ENCODE data around the gene ODC1.

DNA sequence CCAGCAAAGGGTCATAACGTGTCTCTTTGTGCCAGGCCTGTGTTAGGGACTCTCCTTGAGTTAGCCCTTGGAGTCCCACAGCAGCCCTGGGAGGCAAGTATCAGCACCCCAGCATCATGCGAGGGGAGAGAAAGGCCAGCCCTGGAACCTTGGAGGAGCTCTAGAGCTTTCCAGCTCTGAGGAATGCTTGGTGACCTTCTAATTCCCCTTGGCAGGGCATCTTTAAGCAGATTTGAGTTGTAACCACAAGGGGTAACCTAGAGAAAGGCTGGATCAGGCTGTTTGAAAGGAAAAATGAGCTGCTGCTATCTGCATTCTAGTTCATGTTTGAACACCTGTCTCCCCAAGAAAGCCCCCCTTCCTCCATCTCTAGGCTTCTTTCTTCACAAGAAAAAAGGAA is 23.8 kb upstream of the ODC1 start:
- TF ChIP-seq, protein P1, sequence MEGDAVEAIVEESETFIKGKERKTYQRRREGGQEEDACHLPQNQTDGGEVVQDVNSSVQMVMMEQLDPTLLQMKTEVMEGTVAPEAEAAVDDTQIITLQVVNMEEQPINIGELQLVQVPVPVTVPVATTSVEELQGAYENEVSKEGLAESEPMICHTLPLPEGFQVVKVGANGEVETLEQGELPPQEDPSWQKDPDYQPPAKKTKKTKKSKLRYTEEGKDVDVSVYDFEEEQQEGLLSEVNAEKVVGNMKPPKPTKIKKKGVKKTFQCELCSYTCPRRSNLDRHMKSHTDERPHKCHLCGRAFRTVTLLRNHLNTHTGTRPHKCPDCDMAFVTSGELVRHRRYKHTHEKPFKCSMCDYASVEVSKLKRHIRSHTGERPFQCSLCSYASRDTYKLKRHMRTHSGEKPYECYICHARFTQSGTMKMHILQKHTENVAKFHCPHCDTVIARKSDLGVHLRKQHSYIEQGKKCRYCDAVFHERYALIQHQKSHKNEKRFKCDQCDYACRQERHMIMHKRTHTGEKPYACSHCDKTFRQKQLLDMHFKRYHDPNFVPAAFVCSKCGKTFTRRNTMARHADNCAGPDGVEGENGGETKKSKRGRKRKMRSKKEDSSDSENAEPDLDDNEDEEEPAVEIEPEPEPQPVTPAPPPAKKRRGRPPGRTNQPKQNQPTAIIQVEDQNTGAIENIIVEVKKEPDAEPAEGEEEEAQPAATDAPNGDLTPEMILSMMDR (conservative IDR thresholded peaks at IDR 0.05 in 1 of 2, IDR thresholded peaks at IDR 0.05 in 1 of 2; ENCODE audit: low read depth in 1 of 2, low read length in 2 of 2): no peak
- TF ChIP-seq EZH2 (IDR thresholded peaks at IDR 0.05; ENCODE audit: low read length, missing control alignments): no peak

Data from fibroblast of lung (primary cell).